H1 (cell line): ENCODE data around the gene NRXN2. TPM values are rescaled to one million over a fixed set of nuclear protein-coding genes. Genes with fewer than 3 reads are reported as not detected.

Experiments
- CTCF ChIA-PET: fragments of 300-600 bp; sonication (Branson Sonifier 250); formaldehyde crosslinking; loops from one replicate; lab custom pipeline; 2021; ENCODE audit not compliant: partially characterized antibody; lab: Charles Lee
- POLR2A ChIA-PET: fragments of 300-600 bp; sonication (Branson Sonifier 250); formaldehyde crosslinking; loops from one replicate; lab custom pipeline; 2021; ENCODE audit warnings: inconsistent platforms; ENCODE audit not compliant: partially characterized antibody; lab: Charles Lee
- DNase-seq, 2 experiments: peaks; one replicate each; pipeline versions ENCODE4 v3.0.0 to v3.0.0-alpha.2; 2010 to 2022; ENCODE audit warnings: low spot score in 2 of 2, low read depth in 1 of 2, mixed read lengths in 1 of 2
- FAIRE-seq: peaks from 2 replicates; lab custom pipeline; 2011; peaks lifted over from hg19 to GRCh38; lab: Jason Lieb, UNC
- H2AFZ ChIP-seq: 2 replicates; pipeline ENCODE4 v1.8.1; 2012; ENCODE audit warnings: low read length, inconsistent platforms
- H2AK5ac ChIP-seq: 2 replicates; pipeline ENCODE4 v1.6.1; 2013; ENCODE audit warnings: low read depth, low read length
- H2BK120ac ChIP-seq: replicated peaks from 2 replicates; pipeline ENCODE3; 2013; ENCODE audit warnings: low read depth, low read length, inconsistent platforms
- H2BK12ac ChIP-seq: 2 replicates; pipeline ENCODE4 v1.6.1; 2013; ENCODE audit warnings: low read depth, low read length
- H2BK15ac ChIP-seq: 2 replicates; pipeline ENCODE4 v1.6.1; 2013; ENCODE audit warnings: low read length
- H2BK20ac ChIP-seq: 2 replicates; pipeline ENCODE4 v1.6.1; 2013; ENCODE audit warnings: low read length
- H2BK5ac ChIP-seq: 2 replicates; pipeline ENCODE4 v1.6.1; 2013; ENCODE audit warnings: low read depth, low read length
- H3K14ac ChIP-seq: 2 replicates; pipeline ENCODE4 v1.6.1; 2013; ENCODE audit warnings: inconsistent platforms; ENCODE audit not compliant: insufficient read length
- H3K18ac ChIP-seq: 2 replicates; pipeline ENCODE4 v1.6.1; 2013; ENCODE audit warnings: low read length; ENCODE audit errors: extremely low read depth
- H3K23ac ChIP-seq: 2 replicates; pipeline ENCODE4 v1.6.1; 2013; ENCODE audit warnings: inconsistent platforms; ENCODE audit not compliant: insufficient read length
- H3K23me2 ChIP-seq: 2 replicates; pipeline ENCODE4 v1.6.1; 2013; ENCODE audit warnings: low read depth, low read length
- H3K27ac ChIP-seq: 2 replicates; pipeline ENCODE4 v1.6.1; 2011; ENCODE audit warnings: low read depth, low read length, inconsistent platforms
- H3K27me3 ChIP-seq, 4 experiments: replicated peaks in 1 of 4; 1 replicate in 1 of 4; 2 replicates in 3 of 4; pipeline versions ENCODE4 v1.6.1 to v1.8.1; 2011 to 2013; ENCODE audit warnings: low read length in 3 of 4, mild to moderate bottlenecking in 3 of 4, inconsistent platforms in 2 of 4, mixed read lengths in 2 of 4, moderate library complexity in 1 of 4; ENCODE audit not compliant: control insufficient read depth in 3 of 4, insufficient read depth in 3 of 4; ENCODE audit errors: extremely low read depth in 1 of 4
- H3K36me3 ChIP-seq, 4 experiments: 2 replicates each; pipeline versions ENCODE4 v1.6.1 to v1.8.1; 2011 to 2013; ENCODE audit warnings: mild to moderate bottlenecking in 4 of 4, low read length in 3 of 4, moderate library complexity in 2 of 4, control low read depth in 1 of 4, inconsistent platforms in 1 of 4; ENCODE audit not compliant: insufficient read depth in 4 of 4, control insufficient read depth in 2 of 4
- H3K4ac ChIP-seq: replicated peaks from 2 replicates; pipeline ENCODE3; 2013; ENCODE audit warnings: low read length, low read depth, mixed read lengths, inconsistent platforms; ENCODE audit not compliant: insufficient read length
- H3K4me1 ChIP-seq, 4 experiments: replicated peaks in 1 of 4; 1 replicate in 1 of 4; 2 replicates in 3 of 4; pipeline versions ENCODE4 v1.6.1 to v1.8.1; 2011 to 2013; ENCODE audit warnings: low read length in 3 of 4, inconsistent platforms in 2 of 4, mixed read lengths in 1 of 4; ENCODE audit not compliant: insufficient read depth in 4 of 4, control insufficient read depth in 3 of 4
- H3K4me2 ChIP-seq, 2 experiments: 2 replicates each; pipeline versions ENCODE4 v1.6.1 to v1.8.1; 2011 to 2013; ENCODE audit warnings: low read depth in 2 of 2, low read length in 2 of 2, control low read depth in 1 of 2, inconsistent platforms in 1 of 2, mild to moderate bottlenecking in 1 of 2; ENCODE audit not compliant: insufficient read depth in 1 of 2
- H3K4me3 ChIP-seq, 4 experiments: fragments of 200-600, 300-600 bp in 1 of 4; sonication (generic), shearing (Covaris generic), sonication (Bioruptor Twin) in 1 of 4; 2 replicates each; pipeline versions ENCODE4 v1.5.1 to v1.8.1; 2011 to 2016; ENCODE audit warnings: low read length in 4 of 4, low read depth in 3 of 4, control low read depth in 2 of 4, inconsistent platforms in 2 of 4, mild to moderate bottlenecking in 2 of 4, mixed read lengths in 1 of 4, moderate library complexity in 1 of 4; ENCODE audit not compliant: insufficient read depth in 2 of 4; ENCODE audit errors: extremely low read depth in 1 of 4
- H3K56ac ChIP-seq: replicated peaks from 2 replicates; pipeline ENCODE3; 2013; ENCODE audit warnings: low read depth, mild to moderate bottlenecking, mixed read lengths, low read length, inconsistent platforms; ENCODE audit not compliant: insufficient read length
- H3K79me1 ChIP-seq: 2 replicates; pipeline ENCODE4 v1.6.1; 2013; ENCODE audit warnings: low read depth, low read length, control low read depth
- H3K79me2 ChIP-seq, 2 experiments: 2 replicates each; pipeline versions ENCODE4 v1.6.1 to v1.8.1; 2012 to 2013; ENCODE audit warnings: low read length in 2 of 2, mild to moderate bottlenecking in 2 of 2, inconsistent platforms in 1 of 2; ENCODE audit not compliant: insufficient read depth in 2 of 2, control insufficient read depth in 1 of 2
- H3K9ac ChIP-seq, 4 experiments: replicated peaks in 1 of 4; 1 replicate in 1 of 4; 2 replicates in 3 of 4; pipeline versions ENCODE4 v1.6.1 to v1.8.1; 2011 to 2013; ENCODE audit warnings: low read depth in 3 of 4, low read length in 3 of 4, control low read depth in 2 of 4, mild to moderate bottlenecking in 2 of 4, moderate library complexity in 2 of 4, inconsistent platforms in 1 of 4; ENCODE audit errors: extremely low read depth in 1 of 4
- H3K9me3 ChIP-seq, 2 experiments: 2 replicates each; pipeline versions ENCODE4 v1.6.1 to v1.8.1; 2012 to 2013; ENCODE audit warnings: mild to moderate bottlenecking in 2 of 2, moderate library complexity in 2 of 2, control low read depth in 1 of 2, inconsistent platforms in 1 of 2, low read depth in 1 of 2, low read length in 1 of 2, mixed read lengths in 1 of 2; ENCODE audit not compliant: insufficient read depth in 2 of 2
- H4K20me1 ChIP-seq, 2 experiments: replicated peaks in 1 of 2; 2 replicates each; pipeline versions ENCODE3 to v1.8.1; 2011 to 2013; ENCODE audit warnings: inconsistent platforms in 2 of 2, low read length in 2 of 2, mild to moderate bottlenecking in 1 of 2; ENCODE audit not compliant: insufficient read depth in 2 of 2, control insufficient read depth in 1 of 2
- H4K5ac ChIP-seq: 2 replicates; pipeline ENCODE4 v1.6.1; 2013; ENCODE audit warnings: low read length, low read depth, mixed read lengths, inconsistent platforms; ENCODE audit not compliant: insufficient read length
- H4K8ac ChIP-seq: 2 replicates; pipeline ENCODE4 v1.8.0; 2013; ENCODE audit warnings: mild to moderate bottlenecking, moderate library complexity, low read length, inconsistent platforms; ENCODE audit not compliant: insufficient read depth; ENCODE audit errors: extremely low read depth
- H4K91ac ChIP-seq: replicated peaks from 2 replicates; pipeline ENCODE3; 2013; ENCODE audit warnings: low read length, mixed read lengths, inconsistent platforms; ENCODE audit not compliant: insufficient read length
- CHD1 ChIP-seq: IDR thresholded peaks from 2 replicates; pipeline ENCODE4 v1.6.1; 2012; ENCODE audit warnings: low read depth, low read length, improper control_type of control experiment
- CHD2 ChIP-seq: IDR thresholded peaks from 2 replicates; pipeline ENCODE4 v1.6.1; 2012; ENCODE audit warnings: low read length, improper control_type of control experiment
- EGR1 ChIP-seq: IDR thresholded peaks from 2 replicates; pipeline ENCODE4 v1.6.1; 2011; ENCODE audit warnings: low read depth, low read length, borderline replicate concordance
- EZH2 ChIP-seq: fragments of 200-600 bp; sonication (generic); IDR thresholded peaks from 2 replicates; pipeline ENCODE4 v1.7.1; 2012; ENCODE audit warnings: low read depth, mild to moderate bottlenecking, moderate library complexity, low read length, inconsistent platforms; ENCODE audit not compliant: severe bottlenecking
- HDAC6 ChIP-seq: IDR thresholded peaks from one replicate; pipeline ENCODE4 v1.7.1; 2012; ENCODE audit warnings: low read depth, mild to moderate bottlenecking, inconsistent platforms, low read length, moderate library complexity
- MAX ChIP-seq: IDR thresholded peaks from 2 replicates; pipeline ENCODE4 v1.6.1; 2012; ENCODE audit warnings: inconsistent platforms
- RBBP5 ChIP-seq: IDR thresholded peaks from 2 replicates; pipeline ENCODE4 v1.7.1; 2012; ENCODE audit warnings: low read depth, mild to moderate bottlenecking, inconsistent platforms, low read length, moderate library complexity, borderline replicate concordance
- RXRA ChIP-seq: IDR thresholded peaks from 2 replicates; pipeline ENCODE4 v1.6.1; 2011; ENCODE audit warnings: low read depth, mild to moderate bottlenecking, low read length, moderate library complexity; ENCODE audit not compliant: insufficient read depth
- TEAD4 ChIP-seq: IDR thresholded peaks from 2 replicates; pipeline ENCODE4 v1.6.1; 2012; ENCODE audit warnings: low read depth, low read length, inconsistent platforms, mixed read lengths
- USF2 ChIP-seq: IDR thresholded peaks from 2 replicates; pipeline ENCODE4 v1.6.1; 2011; ENCODE audit warnings: low read length, improper control_type of control experiment
- ZNF274 ChIP-seq: IDR thresholded peaks from 2 replicates; pipeline ENCODE4 v1.7.0; 2012; ENCODE audit warnings: low read length, borderline replicate concordance; ENCODE audit errors: extremely low read depth
- WGBS, 2 experiments: shearing (Covaris generic) in 1 of 2; methylation state at CpG; one replicate each; pipeline versions ENCODE4 v1.1.6 to v1.1.7; 2013 to 2015; ENCODE audit warnings: low lambda C conversion rate in 2 of 2, mixed read lengths in 2 of 2, inconsistent platforms in 1 of 2, low coverage in 1 of 2, missing lambda C conversion rate in 1 of 2; ENCODE audit not compliant: insufficient replicate concordance in 2 of 2, insufficient coverage in 1 of 2, insufficient read length in 1 of 2; ENCODE audit errors: extremely low coverage in 1 of 2, missing lambda C conversion rate in 1 of 2; 5-methylcytosine and 5-hydroxymethylcytosine counted together
- polyA plus RNA-seq, 7 experiments: library from polyadenylated mRNA; depleted of rRNA in 3 of 7; stranded (reverse) in 5 of 7; unstranded in 2 of 7; fragments of >200 nt in 5 of 7; fragments of 200-250 nt in 2 of 7; gene quantifications; 1 replicate in 5 of 7; 2 replicates in 1 of 7; 4 replicates in 1 of 7; pipeline versions ENCODE4 v1.2.1 to v1.2.3, GENCODE V29; 2011 to 2013; ENCODE audit warnings: missing spikeins in 2 of 7, mixed read lengths in 2 of 7
- total RNA-seq: library from RNA; stranded (reverse); fragmentation: NEBNext Ultra II Directional; extraction: Animal tissue kit (Norgen Biotek cat#: 25700); gene quantifications from 2 replicates; pipeline ENCODE4 v1.2.1, GENCODE V29; 2021

Gene NRXN2
- total and polyA plus RNA-seq, 2 of the 8 experiments (the other 6 are each of a cell fraction or from before 2014, with no cell fraction given), result 1.3 to 11.5 TPM

GRCh38 chr11:64686466-64687170, 36.4 kb downstream of the NRXN2 start:
- H3K79me2 ChIP-seq, result no peaks in the 10 kb centered on the region
- H3K18ac ChIP-seq, result no peak overlapping the region
- no peak overlapping the region for H3K4me3 ChIP-seq
- no peak overlapping the region for H3K14ac ChIP-seq
- H3K79me1 ChIP-seq, result no peaks in the 10 kb centered on the region
- FAIRE-seq (no peak), DNase-seq (no peak)
- H3K4me2 ChIP-seq, result no peak overlapping the region
- H4K20me1 ChIP-seq, result no peaks in the 10 kb centered on the region
- no peak overlapping the region for H3K27ac ChIP-seq
- no peaks in the 10 kb centered on the region for H3K9me3 ChIP-seq
- H3K9ac ChIP-seq, result no peak overlapping the region
- H2BK15ac ChIP-seq, result 0 out of 2 replicates have a peak overlapping the region, but pooled peaks have one; percentile 16
- peak overlapping the region; percentile 13; the same call in 1 of the 2 replicates for H2BK5ac ChIP-seq
- H2AK5ac ChIP-seq, result no peak overlapping the region
- H3K56ac ChIP-seq, result no peak overlapping the region
- no peak overlapping the region for H2BK20ac ChIP-seq
- H3K23me2 ChIP-seq, result peaks cover 2% of the 10 kb centered on the region; the same call in 1 of the 2 replicates
- H3K4ac ChIP-seq, result no peak overlapping the region
- H3K23ac ChIP-seq, result no peak overlapping the region
- no peaks in the 10 kb centered on the region for H3K27me3 ChIP-seq
- no peak overlapping the region for H4K5ac ChIP-seq
- H2BK12ac ChIP-seq, result no peak overlapping the region
- peaks cover 0 to 4% (median 0%) of the 10 kb centered on the region in 4 experiments; a peak in 1 of 7 replicates for H3K4me1 ChIP-seq
- POLR2A ChIA-PET, result no interaction called here
- H4K8ac ChIP-seq, result 0 out of 2 replicates have a peak overlapping the region, but pooled peaks have one; percentile 20
- H2AFZ ChIP-seq, result no peak overlapping the region
- H4K91ac ChIP-seq, result no peak overlapping the region
- no peaks in the 10 kb centered on the region for H3K36me3 ChIP-seq
- CTCF ChIA-PET, result interaction anchor here (0.7 to 10.0 kb wide), 9 partner anchors 10 to 118 kb away, joined by 3 to 101 read pairs (median 3); partner anchors contain the start of gene RASGRP2
- 86% methylated on average over 9 of the region's 9 CpGs; no CpG with 5 or more reads in 1 of the 2 experiments for WGBS, 2 experiments
- no peak overlapping the region for H2BK120ac ChIP-seq
- TF ChIP-seq MAX (no peak), RXRA (no peak), USF2 (no peak), TEAD4 (no peak), ZNF274 (no peak), CHD2 (no peak), RBBP5 (no peak), HDAC6 (no peak), CHD1 (no peak), EZH2 (no peak), EGR1 (no peak)
